Measurements from ENCODE around the gene ZDHHC12.
A peak's percentile ranks its signal among the peaks of the same experiment; 100 is the strongest.

ZDHHC12 gene

DNA sequence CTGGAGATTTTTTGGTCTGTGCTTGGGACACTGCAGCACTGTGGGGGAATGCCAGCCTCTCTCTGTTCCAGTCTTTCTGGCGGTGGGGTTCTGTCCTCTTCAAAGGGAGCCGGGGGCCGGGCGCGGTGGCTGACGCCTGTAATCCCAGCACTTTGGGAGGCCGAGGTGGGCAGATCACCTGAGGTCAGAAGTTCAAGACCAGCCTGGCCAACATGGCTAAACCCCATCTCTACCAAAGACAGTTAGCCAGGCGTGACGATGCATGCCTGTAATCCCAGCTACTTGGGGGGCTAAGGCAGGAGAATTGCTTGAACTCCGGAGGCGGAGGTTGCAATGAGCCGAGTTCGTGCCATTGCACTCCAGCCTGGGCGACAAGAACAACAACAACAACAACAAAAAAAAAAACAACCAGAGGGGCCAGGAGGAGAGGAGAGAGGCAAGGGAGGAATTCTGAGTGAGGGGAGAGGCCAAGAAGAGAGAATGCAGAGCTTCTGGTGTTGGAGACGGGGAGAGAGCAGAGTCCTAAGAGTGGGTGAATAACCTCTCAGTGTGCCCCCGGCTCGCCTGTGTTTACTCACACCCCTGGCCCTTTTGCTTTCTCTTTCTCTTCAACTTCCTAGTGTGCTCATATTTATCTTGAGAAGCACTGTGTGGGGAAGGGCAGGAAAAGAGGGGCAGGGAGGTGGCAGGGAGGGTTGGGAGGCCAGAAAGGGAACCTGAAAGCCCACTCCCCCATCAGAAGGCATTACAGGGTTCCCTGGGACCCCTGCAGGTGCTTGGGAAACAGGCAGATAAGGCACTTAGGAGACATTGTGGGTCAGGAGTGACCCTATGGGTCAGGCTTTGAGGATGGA, 38.1 kb downstream of the ZDHHC12 start:
- no peak for DNase-seq (ENCODE audit: low spot score)

- DNase-seq (ENCODE audit: low spot score), result peak; percentile 89
Observed at GRCh38 chr9:128684325-128685199, 39.4 kb downstream of the ZDHHC12 start.

- DNase-seq (ENCODE audit: low spot score), result no peak
Observed at GRCh38 chr9:128684065-128684324, 39.9 kb downstream of the ZDHHC12 start.

DNA sequence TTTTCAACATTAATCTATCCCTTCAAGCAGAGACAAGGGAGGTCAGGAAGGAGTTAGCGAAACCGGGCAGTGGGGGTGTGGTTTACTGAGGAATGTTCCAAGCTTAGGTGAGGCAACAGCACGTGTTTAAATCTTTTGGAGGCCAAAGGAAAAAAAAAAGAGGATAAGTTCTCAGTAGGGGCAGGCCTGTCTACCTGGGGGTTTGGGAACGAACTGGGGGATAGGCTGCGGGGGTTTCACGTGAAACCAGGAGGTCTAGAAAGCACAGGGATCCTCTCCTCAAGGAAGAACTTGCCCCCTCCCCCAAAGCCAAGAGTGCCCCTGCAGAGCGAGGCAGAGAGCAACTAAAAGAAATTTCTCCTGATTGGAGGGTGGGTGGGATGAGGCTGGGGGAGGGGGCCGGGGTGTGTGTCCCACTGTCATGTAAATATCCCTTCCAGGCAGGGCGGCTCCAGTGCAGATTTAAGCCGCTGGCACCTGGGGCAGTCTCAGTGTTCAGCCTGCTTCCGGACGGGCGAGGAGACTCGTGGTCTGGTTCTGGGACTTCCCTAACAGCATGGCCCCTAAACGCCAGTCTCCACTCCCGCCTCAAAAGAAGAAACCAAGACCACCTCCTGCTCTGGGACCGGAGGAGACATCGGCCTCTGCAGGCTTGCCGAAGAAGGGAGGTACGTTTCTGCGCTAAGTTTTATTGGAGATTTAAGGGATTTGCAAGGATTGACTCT, 40.4 kb downstream of the ZDHHC12 start:
- DNase-seq (ENCODE audit: low spot score), result peak; percentile 68

DNA sequence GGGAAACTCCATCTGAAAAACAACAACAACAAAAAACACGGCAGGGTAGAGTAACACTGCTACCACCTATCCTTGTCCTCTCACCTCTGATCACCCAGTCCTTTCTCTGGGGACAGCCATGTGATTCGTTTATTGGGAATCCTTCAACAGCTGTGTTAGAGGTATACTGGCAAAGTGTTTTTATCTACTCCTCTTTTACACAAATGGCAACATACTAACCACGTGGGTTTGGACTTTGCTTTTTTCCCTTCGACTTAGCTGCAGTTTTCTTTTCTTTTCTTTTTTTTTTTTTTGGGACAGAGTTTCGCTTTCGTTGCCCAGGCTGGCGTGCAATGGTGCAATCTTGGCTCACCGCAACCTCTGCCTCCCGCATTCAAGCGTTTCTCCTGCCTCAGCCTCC, 46.1 kb downstream of the ZDHHC12 start:
- no peak for DNase-seq (ENCODE audit: low spot score)

- DNase-seq (ENCODE audit: low spot score), result no peak
Observed at GRCh38 chr9:128675382-128675781, 48.5 kb downstream of the ZDHHC12 start.

Data from SW480 (cell line).